Non-pigmented ciliary epithelial cell (primary cell): ENCODE results near the gene P2RX7.
"Not testable (repeated sequence)": the region's sequence is repeated elsewhere in the genome, so short reads cannot be mapped to it uniquely, and the experiment has no call there.

ENCODE experiments used
- DNase-seq: peaks from one replicate; pipeline ENCODE4 v3.0.0-alpha.2; 2010; ENCODE audit warnings: low read depth

The P2RX7 gene

GRCh38 chr12:121170611-121171260, 38.1 kb downstream of the P2RX7 start:
- no peak for DNase-seq

- DNase-seq = no peak
Measured at GRCh38 chr12:121172145-121172544, 39.5 kb downstream of the P2RX7 start.

- DNase-seq = no peak
Measured at GRCh38 chr12:121175383-121176119, 42.9 kb downstream of the P2RX7 start.

- DNase-seq = no peak
Measured at GRCh38 chr12:121176826-121177529, 44.3 kb downstream of the P2RX7 start.

- no peak for DNase-seq
Measured at GRCh38 chr12:121181181-121181580, 48.5 kb downstream of the P2RX7 start.

- no peak for DNase-seq
Measured at GRCh38 chr12:121182222-121182893, 49.7 kb downstream of the P2RX7 start.

- DNase-seq = no peak
Measured at GRCh38 chr12:121184425-121184824, 51.7 kb downstream of the P2RX7 start.

- no peak for DNase-seq
Measured at GRCh38 chr12:121184984-121185889, 52.6 kb downstream of the P2RX7 start.

- no peak for DNase-seq
Measured at GRCh38 chr12:121186826-121187225, 54.1 kb downstream of the P2RX7 start.

- no peak for DNase-seq
Measured at GRCh38 chr12:121187501-121187900, 54.8 kb downstream of the P2RX7 start.

- DNase-seq = no peak
Measured at GRCh38 chr12:121188227-121188626, 55.6 kb downstream of the P2RX7 start.

GRCh38 chr12:121189131-121189530, 56.5 kb downstream of the P2RX7 start:
- DNase-seq = no peak

- DNase-seq = no peak
Measured at GRCh38 chr12:121189619-121190155, 57.0 kb downstream of the P2RX7 start.

- peak; percentile 98 for DNase-seq
Measured at GRCh38 chr12:121190523-121191031, 57.9 kb downstream of the P2RX7 start.

- no peak for DNase-seq
Measured at GRCh38 chr12:121191151-121191550, 58.5 kb downstream of the P2RX7 start.

- no peak for DNase-seq
Measured at GRCh38 chr12:121196902-121197301, 64.2 kb downstream of the P2RX7 start.

GRCh38 chr12:121198949-121199348, 66.3 kb downstream of the P2RX7 start:
- DNase-seq = no peak

- not testable (repeated sequence) for DNase-seq
Measured at GRCh38 chr12:121201140-121201539, 68.5 kb downstream of the P2RX7 start.

- no peak for DNase-seq
Measured at GRCh38 chr12:121202407-121203355, 70.0 kb downstream of the P2RX7 start.

GRCh38 chr12:121203482-121203881, 70.8 kb downstream of the P2RX7 start:
- DNase-seq = no peak
